Coronary artery (tissue), 2 donors: Measurements from ENCODE around the gene MAP3K6.
A peak's percentile ranks its signal among the peaks of the same experiment; 100 is the strongest.

Source experiments
- DNase-seq: peaks from one replicate; pipeline ENCODE4 v3.0.0-alpha.2; 2017; ENCODE audit warnings: low spot score
- H3K27ac ChIP-seq, 2 donors: fragments of 200-600 bp; sonication (generic); one replicate each; pipeline ENCODE4 v1.5.1; 2016 to 2019
- H3K4me3 ChIP-seq: fragments of 200-600 bp; sonication (generic); 2 replicates; pipeline ENCODE4 v1.5.1; 2016; ENCODE audit warnings: mild to moderate bottlenecking, moderate library complexity
- CTCF ChIP-seq: fragments of 200-600 bp; sonication (generic); IDR thresholded peaks from one replicate; pipeline ENCODE4 v1.5.1; 2019; ENCODE audit warnings: antibody characterized with exemption

The MAP3K6 gene

GRCh38 chr1:27321813-27322568 is 44.8 kb downstream of the MAP3K6 start, which contains the start of gene TMEM222:
Gene TMEM222 (plus strand): TSS chr1:27322163. CDS start chr1:27322198, 35 bp downstream.
- H3K27ac ChIP-seq, result peak within 1 kb of the TSS; percentile 82 to 91
- H3K4me3 ChIP-seq, result peak within 1 kb of the TSS; percentile 84
- TF ChIP-seq CTCF, result peak; percentile 11
- peak; percentile 99 for DNase-seq

- H3K27ac ChIP-seq, result no peak overlapping the region
- H3K4me3 ChIP-seq, result no peak overlapping the region
- DNase-seq, result no peak
- TF ChIP-seq CTCF, result no peak
Measured at GRCh38 chr1:27318596-27318995, 48.2 kb downstream of the MAP3K6 start.

- Histone ChIP-seq H3K4me3 (no peak overlapping the region), H3K27ac (no peak overlapping the region)
- DNase-seq, result no peak
- no peak for TF ChIP-seq CTCF
Measured at GRCh38 chr1:27318136-27318535, 48.6 kb downstream of the MAP3K6 start.

- H3K27ac ChIP-seq, result no peak overlapping the region
- DNase-seq, result no peak
- no peak overlapping the region for H3K4me3 ChIP-seq
- TF ChIP-seq CTCF, result no peak
Measured at GRCh38 chr1:27316860-27317259, 49.9 kb downstream of the MAP3K6 start.

GRCh38 chr1:27314737-27315136 is 52.0 kb downstream of the MAP3K6 start:
- no peak overlapping the region for H3K27ac ChIP-seq
- DNase-seq, result no peak
- no peak overlapping the region for H3K4me3 ChIP-seq
- no peak for TF ChIP-seq CTCF

- DNase-seq, result no peak
- no peak for TF ChIP-seq CTCF
- Histone ChIP-seq H3K27ac (no peak overlapping the region), H3K4me3 (no peak overlapping the region)
Measured at GRCh38 chr1:27314169-27314568, 52.6 kb downstream of the MAP3K6 start.
